GM12801 (cell line): ENCODE results near the gene WIPI1.

Experiments used
- TF ChIP-seq, protein P1 (sequence below): IDR thresholded peaks from one replicate; pipeline ENCODE4 v1.5.1; 2011; ENCODE audit warnings: control low read depth; ENCODE audit not compliant: insufficient read length; ENCODE audit errors: extremely low read depth

WIPI1 gene

DNA sequence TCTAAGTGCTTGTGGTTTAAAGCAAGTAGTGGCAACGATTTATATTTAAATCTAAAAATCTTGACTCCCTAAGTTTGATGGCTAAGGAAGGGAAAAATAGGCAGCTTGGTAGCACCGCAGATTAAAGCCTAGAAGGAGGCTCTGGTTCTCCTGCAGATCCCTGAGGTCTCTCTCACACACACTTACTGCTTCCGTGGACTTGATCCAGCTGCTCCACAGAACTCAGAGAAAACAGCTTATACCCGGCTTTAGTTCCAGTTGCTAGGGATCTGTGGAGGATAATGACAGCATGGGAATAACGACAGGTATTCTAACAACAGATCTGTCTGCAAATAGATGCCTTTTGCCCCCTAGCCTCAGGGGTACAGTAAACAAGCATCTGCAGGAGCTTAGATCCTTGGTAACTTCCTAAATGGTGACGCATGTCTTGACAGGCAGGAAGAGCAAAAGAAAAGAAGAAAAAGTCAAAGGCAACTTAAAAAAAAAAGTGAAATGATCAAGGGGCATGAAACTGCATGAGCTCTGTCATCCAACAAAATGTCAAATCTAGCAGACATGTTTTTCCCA lies 4.5 kb downstream of the WIPI1 start:
- TF ChIP-seq, protein P1, sequence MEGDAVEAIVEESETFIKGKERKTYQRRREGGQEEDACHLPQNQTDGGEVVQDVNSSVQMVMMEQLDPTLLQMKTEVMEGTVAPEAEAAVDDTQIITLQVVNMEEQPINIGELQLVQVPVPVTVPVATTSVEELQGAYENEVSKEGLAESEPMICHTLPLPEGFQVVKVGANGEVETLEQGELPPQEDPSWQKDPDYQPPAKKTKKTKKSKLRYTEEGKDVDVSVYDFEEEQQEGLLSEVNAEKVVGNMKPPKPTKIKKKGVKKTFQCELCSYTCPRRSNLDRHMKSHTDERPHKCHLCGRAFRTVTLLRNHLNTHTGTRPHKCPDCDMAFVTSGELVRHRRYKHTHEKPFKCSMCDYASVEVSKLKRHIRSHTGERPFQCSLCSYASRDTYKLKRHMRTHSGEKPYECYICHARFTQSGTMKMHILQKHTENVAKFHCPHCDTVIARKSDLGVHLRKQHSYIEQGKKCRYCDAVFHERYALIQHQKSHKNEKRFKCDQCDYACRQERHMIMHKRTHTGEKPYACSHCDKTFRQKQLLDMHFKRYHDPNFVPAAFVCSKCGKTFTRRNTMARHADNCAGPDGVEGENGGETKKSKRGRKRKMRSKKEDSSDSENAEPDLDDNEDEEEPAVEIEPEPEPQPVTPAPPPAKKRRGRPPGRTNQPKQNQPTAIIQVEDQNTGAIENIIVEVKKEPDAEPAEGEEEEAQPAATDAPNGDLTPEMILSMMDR: no peak

DNA sequence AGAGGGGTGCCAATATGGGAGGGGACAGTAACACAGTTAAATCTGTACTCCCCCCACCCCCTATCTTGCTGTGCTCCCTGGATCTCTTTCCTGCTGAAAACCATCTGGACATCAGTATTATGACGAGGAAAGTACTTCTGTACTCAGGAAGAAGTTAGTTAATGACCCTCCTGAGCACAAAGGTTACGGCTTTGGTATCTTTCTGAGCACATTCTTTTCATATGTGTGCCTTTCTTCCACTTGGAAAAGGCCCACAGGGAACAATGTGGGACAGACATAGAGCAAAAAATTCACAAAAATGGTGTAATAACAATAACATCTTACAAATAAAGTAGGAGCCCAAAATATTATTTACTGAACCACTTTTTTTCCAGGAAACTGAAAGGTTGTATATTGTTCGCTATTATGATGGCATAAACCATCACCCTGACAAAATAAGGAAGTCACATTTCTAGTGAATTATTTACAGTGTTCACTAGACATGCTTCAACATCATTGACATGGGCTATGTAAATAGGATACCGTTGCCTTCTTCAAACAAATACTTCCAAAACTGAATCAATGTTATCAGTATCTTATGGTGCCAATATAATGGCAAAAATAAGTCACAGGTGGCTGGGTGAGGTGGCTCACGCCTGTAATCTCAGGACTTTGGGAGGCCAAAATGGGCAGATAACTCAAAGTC lies 5.5 kb downstream of the WIPI1 start:
- TF ChIP-seq, protein P1: no peak

DNA sequence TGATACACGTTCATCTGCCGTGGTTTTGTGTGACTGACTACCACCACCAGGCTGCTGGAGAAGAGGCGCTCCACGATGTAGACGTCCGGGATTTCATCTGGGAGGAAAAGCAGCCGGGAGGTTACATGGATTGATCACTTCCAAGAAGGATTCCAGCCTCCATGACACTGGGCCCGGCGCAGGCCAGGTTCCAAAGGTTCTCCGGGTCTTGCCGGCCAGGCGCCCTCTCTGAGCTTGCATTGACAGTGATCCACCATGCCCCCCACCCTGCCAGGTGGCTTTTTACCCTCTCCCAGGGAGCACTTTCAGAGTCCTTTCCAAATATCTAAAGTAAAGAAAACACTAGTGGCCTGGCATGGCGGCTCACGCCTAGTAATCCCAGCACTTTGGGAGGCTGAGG lies 6.5 kb downstream of the WIPI1 start:
- TF ChIP-seq, protein P1: no peak

DNA sequence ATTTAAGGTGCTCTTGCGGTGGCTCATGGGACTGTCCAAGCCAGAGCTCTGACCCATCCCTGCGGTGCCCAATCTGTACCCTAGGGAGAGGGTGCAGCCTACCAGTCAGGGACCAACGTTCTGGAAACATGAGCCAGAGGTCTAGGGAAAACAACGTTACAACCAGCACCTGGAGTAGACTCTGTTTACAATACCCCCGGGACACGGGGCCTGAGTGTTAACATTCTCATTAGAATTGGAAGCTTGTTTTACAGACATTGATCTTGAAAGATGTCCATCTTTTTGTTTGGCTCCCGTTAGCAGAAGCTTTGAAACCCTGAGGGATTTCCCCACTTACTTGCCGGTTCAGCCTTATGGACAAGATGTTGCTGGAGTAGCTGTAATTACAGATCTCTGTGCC lies 6.9 kb downstream of the WIPI1 start:
- TF ChIP-seq, protein P1: no peak

DNA sequence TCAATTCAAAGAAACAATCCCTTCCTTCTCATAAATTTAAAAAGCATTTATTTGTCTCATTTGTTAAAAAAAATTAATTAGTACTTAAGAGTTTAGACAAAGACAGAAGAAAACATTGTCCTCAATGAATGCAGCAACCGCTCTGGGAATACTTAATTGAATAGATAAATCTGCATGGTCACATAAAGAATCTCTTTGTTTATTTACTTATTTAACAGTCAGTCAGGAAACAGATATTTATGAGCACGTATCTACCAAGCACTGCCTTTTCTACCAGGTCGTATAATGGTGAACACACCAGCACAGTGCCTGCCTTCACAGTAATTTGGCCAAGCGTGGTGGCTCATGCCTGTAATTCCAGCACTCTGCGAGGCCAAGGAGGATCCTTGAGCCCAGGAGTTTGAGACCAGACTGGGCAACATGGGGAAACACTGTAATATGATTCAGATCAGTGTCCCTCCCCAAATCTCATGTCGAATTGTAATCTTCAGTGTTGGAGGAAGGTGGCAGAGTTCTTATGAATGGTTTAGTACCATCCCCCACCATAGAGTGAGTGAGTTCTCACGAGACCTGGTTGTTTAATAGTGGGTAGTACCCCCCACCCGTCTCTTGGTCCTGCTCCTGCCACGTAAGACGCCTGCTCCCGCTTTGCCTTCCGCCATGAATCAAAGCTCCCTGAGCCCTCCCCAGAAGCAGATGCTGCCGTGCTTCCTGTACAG lies 8.1 kb downstream of the WIPI1 start:
- TF ChIP-seq, protein P1: no peak

DNA sequence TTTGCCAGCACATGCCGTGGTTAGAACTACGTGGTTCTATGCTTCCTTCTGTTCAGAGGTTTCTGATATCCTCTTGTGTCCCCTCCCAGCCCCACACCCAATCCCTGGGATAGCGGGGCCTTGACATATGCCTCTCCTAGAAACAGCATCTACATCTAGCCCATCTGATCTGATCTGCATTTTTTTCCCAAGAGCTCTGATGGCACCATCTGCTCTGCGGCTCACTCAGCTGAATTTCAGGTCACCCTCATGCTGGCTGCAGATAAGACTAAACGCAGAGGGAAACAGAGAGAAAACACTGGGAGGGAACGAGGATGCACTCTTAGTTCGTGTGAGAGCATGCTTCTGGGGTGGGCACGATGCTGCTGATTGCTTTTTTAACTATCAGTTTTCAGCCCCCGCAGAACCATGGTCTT lies 10.7 kb downstream of the WIPI1 start:
- TF ChIP-seq, protein P1: no peak

DNA sequence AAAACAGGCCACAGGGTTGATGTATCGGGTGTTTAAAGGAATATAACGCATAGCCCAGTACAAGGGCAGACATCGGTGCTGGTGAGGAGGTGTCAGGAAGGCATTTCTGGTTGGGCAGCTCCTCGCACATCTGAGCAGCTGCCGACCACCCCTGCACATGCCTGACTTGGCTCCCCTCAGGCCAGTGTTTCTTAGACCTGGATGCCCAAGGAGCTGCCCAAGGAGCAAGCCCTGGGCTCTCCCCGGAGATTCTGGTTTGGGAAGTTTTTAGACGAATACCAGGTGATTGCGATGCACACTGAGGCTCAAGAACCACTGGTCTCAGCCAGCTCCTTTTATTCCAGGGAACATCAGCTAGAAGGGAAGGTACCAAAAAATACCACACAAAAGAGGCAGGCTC lies 11.6 kb downstream of the WIPI1 start:
- TF ChIP-seq, protein P1: no peak
